Liver (tissue), 10 donors: Measurements from ENCODE around the gene KATNB1. TPM values are rescaled to one million over a fixed set of nuclear protein-coding genes. Genes with fewer than 3 reads are reported as not detected.

Experiments
- DNase-seq: peaks from one replicate; pipeline ENCODE4 v3.0.0-alpha.2; 2017; ENCODE audit warnings: low spot score
- H3K27ac ChIP-seq, 2 donors: one replicate each; pipeline ENCODE4 v1.7.0; 2013; ENCODE audit warnings: inconsistent platforms in 2 of 2, low read length in 2 of 2, control low read depth in 1 of 2, low read depth in 1 of 2, mild to moderate bottlenecking in 1 of 2
- H3K27me3 ChIP-seq, 4 donors: one replicate each; pipeline versions ENCODE4 v1.6.1 to v1.7.0; 2013; ENCODE audit warnings: low read length in 3 of 4, inconsistent platforms in 1 of 4, mild to moderate bottlenecking in 1 of 4, moderate library complexity in 1 of 4; ENCODE audit not compliant: control insufficient read depth in 4 of 4, insufficient read depth in 4 of 4
- H3K36me3 ChIP-seq, 4 donors: one replicate each; pipeline versions ENCODE4 v1.6.1 to v1.7.0; 2013; ENCODE audit warnings: low read length in 3 of 4, mild to moderate bottlenecking in 3 of 4, low read depth in 1 of 4, moderate library complexity in 1 of 4; ENCODE audit not compliant: control insufficient read depth in 4 of 4, insufficient read depth in 3 of 4
- H3K4me1 ChIP-seq, 4 donors: one replicate each; pipeline versions ENCODE4 v1.6.1 to v1.7.0; 2013; ENCODE audit warnings: low read length in 3 of 4, mild to moderate bottlenecking in 3 of 4, moderate library complexity in 1 of 4; ENCODE audit not compliant: control insufficient read depth in 4 of 4, insufficient read depth in 4 of 4
- H3K4me3 ChIP-seq, 3 donors: one replicate each; pipeline versions ENCODE4 v1.6.1 to v1.7.0; 2013; ENCODE audit warnings: low read length in 3 of 3, control low read depth in 1 of 3, low read depth in 1 of 3, mild to moderate bottlenecking in 1 of 3
- H3K9ac ChIP-seq, 2 donors: one replicate each; pipeline ENCODE4 v1.7.0; 2013; ENCODE audit warnings: low read length in 2 of 2, mild to moderate bottlenecking in 2 of 2, moderate library complexity in 2 of 2, control low read depth in 1 of 2, low read depth in 1 of 2
- H3K9me3 ChIP-seq, 4 donors: one replicate each; pipeline versions ENCODE4 v1.6.1 to v1.7.0; 2013; ENCODE audit warnings: low read length in 3 of 4; ENCODE audit not compliant: control insufficient read depth in 4 of 4
- HNF4A ChIP-seq, 2 donors: conservative IDR thresholded peaks; 2 replicates each; pipeline ENCODE4 v1.6.1; 2016; ENCODE audit warnings: antibody characterized with exemption in 2 of 2, mild to moderate bottlenecking in 2 of 2
- NR2F2 ChIP-seq: IDR thresholded peaks from 2 replicates; pipeline ENCODE4 v1.6.1; 2016; ENCODE audit warnings: antibody characterized with exemption
- SP1 ChIP-seq: IDR thresholded peaks from 2 replicates; pipeline ENCODE4 v1.6.1; 2018; ENCODE audit warnings: antibody characterized with exemption, mild to moderate bottlenecking
- WGBS: extraction: QIAGEN DNeasy Blood & Tissue Kit; methylation state at CpG from one replicate; pipeline ENCODE4 v1.1.7; 2013; 5-methylcytosine and 5-hydroxymethylcytosine counted together
- polyA plus RNA-seq, 2 donors: library from polyadenylated mRNA; stranded (reverse) in 1 of 2; unstranded in 1 of 2; fragments of 200-250 nt in 1 of 2; fragments of >200 nt in 1 of 2; fragmentation: Nextera tagmentation in 1 of 2; extraction: Ambion mirVana in 1 of 2; gene quantifications; one replicate each; pipeline versions ENCODE4 v1.2.1 to v1.2.3, GENCODE V29; 2013 to 2015
- small RNA-seq: library from RNA; depleted of rRNA; stranded (forward); fragments of <200 nt; gene quantifications from one replicate; pipeline ENCODE3, GENCODE V24; 2014
- total RNA-seq, 2 donors: library from RNA; depleted of rRNA; stranded (reverse); fragments of >200 nt; gene quantifications; one replicate each; pipeline ENCODE4 v1.2.3, GENCODE V29; 2014
- TF ChIP-seq, protein P1 (sequence below): IDR thresholded peaks from 2 replicates; pipeline ENCODE4 v1.6.1; 2016; ENCODE audit warnings: antibody characterized with exemption
- donor health status: healthy.
- donor health status: healthy.
- donor health status: healthy.
- donor health status: healthy.
- donor health status: healthy.

KATNB1 gene
- total and polyA plus RNA-seq, 4 donors: 4.5 to 16.4 (median 7.5) TPM

DNA sequence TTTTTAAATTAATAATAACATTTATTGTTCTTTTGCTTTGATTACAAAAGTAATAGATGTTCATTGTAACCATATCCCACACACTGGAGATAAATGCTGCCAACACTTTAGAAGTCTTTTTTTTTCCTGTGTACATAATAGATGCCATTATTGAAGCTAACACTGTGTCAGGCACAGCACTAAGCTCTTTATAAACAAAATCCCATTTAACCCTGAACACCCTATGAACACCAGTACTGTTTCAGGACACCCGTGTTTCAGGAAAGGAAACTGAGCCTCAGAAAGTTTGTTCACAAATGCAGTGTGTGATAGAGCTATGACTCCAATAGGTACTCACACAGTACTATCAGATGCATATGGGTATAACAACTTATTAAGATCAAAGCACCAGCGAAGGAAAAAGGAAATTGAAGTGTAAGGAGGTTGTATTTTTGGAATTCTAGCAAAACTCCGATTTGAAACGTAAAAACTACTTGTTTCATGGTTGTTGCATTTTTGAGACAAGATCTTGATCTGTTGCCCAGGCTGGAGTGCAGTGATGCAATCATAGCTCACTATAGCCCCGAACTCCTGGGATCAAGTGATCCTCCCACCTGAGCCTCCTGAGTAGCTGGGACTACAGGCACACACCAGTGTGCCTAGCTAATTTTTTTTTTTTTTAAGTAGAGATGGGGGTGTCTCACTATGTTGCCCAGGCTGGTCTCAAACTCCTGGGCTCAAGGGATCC, 68.7 kb downstream of the KATNB1 start:
- Histone ChIP-seq H3K4me3 (no peak overlapping the region), H3K36me3 (no peaks in the 10 kb centered on the region), H3K27ac (no peak overlapping the region), H3K9ac (no peak overlapping the region), H3K27me3 (no peaks in the 10 kb centered on the region), H3K9me3 (no peaks in the 10 kb centered on the region), H3K4me1 (peaks cover 24 to 63% (median 51%) of the 10 kb centered on the region in 4 donors)
- WGBS: 49% methylated on average over 5 of the region's 5 CpGs
- DNase-seq: no peak
- TF ChIP-seq HNF4A (conservative IDR thresholded peaks at IDR 0.05): no peak
- TF ChIP-seq, protein P1, sequence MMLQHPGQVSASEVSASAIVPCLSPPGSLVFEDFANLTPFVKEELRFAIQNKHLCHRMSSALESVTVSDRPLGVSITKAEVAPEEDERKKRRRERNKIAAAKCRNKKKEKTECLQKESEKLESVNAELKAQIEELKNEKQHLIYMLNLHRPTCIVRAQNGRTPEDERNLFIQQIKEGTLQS: peak; percentile 35

DNA sequence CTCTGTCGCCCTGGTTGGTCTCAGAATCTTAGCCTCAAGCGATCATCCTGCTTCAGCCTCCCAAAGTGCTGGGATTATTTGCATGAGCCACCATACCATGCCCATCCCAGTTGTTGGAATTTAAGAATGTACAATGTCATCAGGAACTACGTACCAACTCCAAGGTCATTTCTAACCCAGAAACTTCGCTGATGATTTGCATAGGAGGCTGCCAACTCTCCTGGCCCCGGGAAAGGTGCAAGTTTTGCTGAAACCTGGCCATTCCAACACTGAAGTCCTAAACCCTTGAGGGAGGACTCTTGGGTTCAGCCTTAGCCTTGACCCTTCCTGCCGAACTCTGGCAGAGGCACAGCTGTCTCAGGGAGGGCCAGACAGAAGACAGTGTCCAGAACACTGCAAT, 69.6 kb downstream of the KATNB1 start:
- H3K27me3 ChIP-seq: no peaks in the 10 kb centered on the region
- no peak overlapping the region for H3K9ac ChIP-seq
- H3K9me3 ChIP-seq: no peaks in the 10 kb centered on the region
- TF ChIP-seq SP1: no peak
- TF ChIP-seq NR2F2: peak; percentile 48
- peaks cover 25 to 63% (median 49%) of the 10 kb centered on the region in 4 donors for H3K4me1 ChIP-seq
- no peaks in the 10 kb centered on the region for H3K36me3 ChIP-seq
- no peak overlapping the region for H3K27ac ChIP-seq
- DNase-seq: no peak
- WGBS: 74% methylated on average over 6 of the region's 6 CpGs
- no peak overlapping the region for H3K4me3 ChIP-seq

Small RNA genes lying within 50 kb of the gene (small RNA-seq; reads per million reads assigned to genes)
- 0.11 reads per million for gene MIR6772

Other genes with a start within 250 kb of the KATNB1 start
- gene DOK4, start 249.3 kb upstream of the KATNB1 start, total RNA-seq: 10 to 100 TPM; 15.3 to 20.8 TPM
- 10 to 100 TPM in 1 of 2 donors, 1 to 10 TPM in 1; 7.8 to 24.6 TPM for gene DOK4, start 249.3 kb upstream of the KATNB1 start, polyA plus RNA-seq
- 1 to 10 TPM; 2.3 to 2.6 TPM for gene CCDC102A, start 199.2 kb upstream of the KATNB1 start, total RNA-seq
- gene CCDC102A, start 199.2 kb upstream of the KATNB1 start, polyA plus RNA-seq: 1 to 10 TPM in 1 of 2 donors, under 1 TPM in 1; 0.36 to 1.0 TPM
- under 1 TPM; 0.33 to 0.37 TPM for gene ADGRG5, start 193.1 kb upstream of the KATNB1 start, total RNA-seq
- gene ADGRG5, start 193.1 kb upstream of the KATNB1 start, polyA plus RNA-seq: under 1 TPM; 0.10 to 0.24 TPM
- gene ADGRG1, start 107.1 kb upstream of the KATNB1 start, total RNA-seq: 1 to 10 TPM; 2.3 to 3.3 TPM
- 1 to 10 TPM; 1.7 to 1.8 TPM for gene ADGRG1, start 107.1 kb upstream of the KATNB1 start, polyA plus RNA-seq
- 1 to 10 TPM; 1.4 to 3.2 TPM for gene ADGRG3, start 67.5 kb upstream of the KATNB1 start, total RNA-seq
- under 1 TPM; 0.52 to 0.63 TPM for gene ADGRG3, start 67.5 kb upstream of the KATNB1 start, polyA plus RNA-seq
- 1 to 10 TPM in 1 of 2 donors, under 1 TPM in 1; 0.08 to 1.8 TPM for gene DRC7, start 41.0 kb upstream of the KATNB1 start, total RNA-seq
- gene DRC7, start 41.0 kb upstream of the KATNB1 start, polyA plus RNA-seq: under 1 TPM in 1 of 2 donors, not detected in 1; 0.06 TPM
- gene KIFC3, start 66.7 kb downstream of the KATNB1 start, total RNA-seq: 100 to 1,000 TPM in 1 of 2 donors, 10 to 100 TPM in 1; 22.2 to 103 TPM
- 10 to 100 TPM; 16.5 to 32.7 TPM for gene KIFC3, start 66.7 kb downstream of the KATNB1 start, polyA plus RNA-seq
- under 1 TPM; under 0.01 TPM for gene CNGB1, start 235.4 kb downstream of the KATNB1 start, total RNA-seq
- not detected for gene CNGB1, start 235.4 kb downstream of the KATNB1 start, polyA plus RNA-seq